GM20000 (cell line): ENCODE data around the gene MAGI1.
"Not testable (repeated sequence)": the region's sequence is repeated elsewhere in the genome, so short reads cannot be mapped to it uniquely, and the experiment has no call there.

ENCODE experiments used
- DNase-seq: peaks from one replicate; pipeline ENCODE4 v3.0.0; 2012; ENCODE audit warnings: low spot score
- TF ChIP-seq, protein P1 (sequence below): IDR thresholded peaks from 2 replicates; pipeline ENCODE4 v1.5.1; 2012; ENCODE audit warnings: mild to moderate bottlenecking, control low read depth; ENCODE audit errors: extremely low read depth, missing control alignments

The MAGI1 gene

GRCh38 chr3:66029443-66029842 lies 9.3 kb downstream of the MAGI1 start:
- TF ChIP-seq, protein P1, sequence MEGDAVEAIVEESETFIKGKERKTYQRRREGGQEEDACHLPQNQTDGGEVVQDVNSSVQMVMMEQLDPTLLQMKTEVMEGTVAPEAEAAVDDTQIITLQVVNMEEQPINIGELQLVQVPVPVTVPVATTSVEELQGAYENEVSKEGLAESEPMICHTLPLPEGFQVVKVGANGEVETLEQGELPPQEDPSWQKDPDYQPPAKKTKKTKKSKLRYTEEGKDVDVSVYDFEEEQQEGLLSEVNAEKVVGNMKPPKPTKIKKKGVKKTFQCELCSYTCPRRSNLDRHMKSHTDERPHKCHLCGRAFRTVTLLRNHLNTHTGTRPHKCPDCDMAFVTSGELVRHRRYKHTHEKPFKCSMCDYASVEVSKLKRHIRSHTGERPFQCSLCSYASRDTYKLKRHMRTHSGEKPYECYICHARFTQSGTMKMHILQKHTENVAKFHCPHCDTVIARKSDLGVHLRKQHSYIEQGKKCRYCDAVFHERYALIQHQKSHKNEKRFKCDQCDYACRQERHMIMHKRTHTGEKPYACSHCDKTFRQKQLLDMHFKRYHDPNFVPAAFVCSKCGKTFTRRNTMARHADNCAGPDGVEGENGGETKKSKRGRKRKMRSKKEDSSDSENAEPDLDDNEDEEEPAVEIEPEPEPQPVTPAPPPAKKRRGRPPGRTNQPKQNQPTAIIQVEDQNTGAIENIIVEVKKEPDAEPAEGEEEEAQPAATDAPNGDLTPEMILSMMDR: no peak
- no peak for DNase-seq

DNA sequence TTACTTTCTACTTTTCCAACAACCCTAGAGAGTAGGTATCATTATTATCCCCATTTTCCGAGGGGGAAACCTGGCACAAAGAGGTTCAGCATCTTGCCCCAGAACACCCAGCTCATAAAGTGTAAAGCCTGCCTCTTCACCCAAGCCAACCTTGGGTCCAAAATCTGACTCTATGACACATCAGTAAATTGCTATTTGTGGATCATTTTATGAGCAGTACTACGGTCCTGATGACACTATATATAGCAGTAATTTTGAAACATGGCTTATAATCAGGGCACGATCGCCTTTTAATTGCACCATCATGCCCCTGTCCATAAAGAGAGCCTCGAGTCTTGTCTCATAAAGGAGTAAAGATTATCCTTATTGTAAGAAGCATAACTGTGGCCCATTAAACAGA lies 9.7 kb downstream of the MAGI1 start:
- no peak for DNase-seq
- TF ChIP-seq, protein P1: no peak

DNA sequence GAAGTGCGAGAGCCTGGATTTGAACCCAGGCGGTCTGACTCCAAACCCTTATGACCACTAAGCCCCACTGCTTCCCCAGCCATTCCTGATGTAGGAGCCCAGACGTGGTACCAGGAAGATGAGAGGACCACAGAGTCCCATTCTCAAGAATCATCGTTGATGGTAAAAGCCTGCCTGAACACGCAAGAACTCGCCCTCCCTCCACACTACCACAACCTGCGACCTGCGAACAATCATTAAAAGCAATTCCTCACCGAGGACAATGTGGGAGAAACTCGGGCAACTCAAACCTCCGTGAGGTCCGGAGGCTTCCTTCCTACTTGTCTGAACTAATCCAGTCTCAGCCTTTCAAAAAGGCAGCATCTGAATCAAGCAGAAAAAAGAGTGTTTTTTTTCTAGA lies 10.3 kb downstream of the MAGI1 start:
- TF ChIP-seq, protein P1: no peak
- DNase-seq: no peak

DNA sequence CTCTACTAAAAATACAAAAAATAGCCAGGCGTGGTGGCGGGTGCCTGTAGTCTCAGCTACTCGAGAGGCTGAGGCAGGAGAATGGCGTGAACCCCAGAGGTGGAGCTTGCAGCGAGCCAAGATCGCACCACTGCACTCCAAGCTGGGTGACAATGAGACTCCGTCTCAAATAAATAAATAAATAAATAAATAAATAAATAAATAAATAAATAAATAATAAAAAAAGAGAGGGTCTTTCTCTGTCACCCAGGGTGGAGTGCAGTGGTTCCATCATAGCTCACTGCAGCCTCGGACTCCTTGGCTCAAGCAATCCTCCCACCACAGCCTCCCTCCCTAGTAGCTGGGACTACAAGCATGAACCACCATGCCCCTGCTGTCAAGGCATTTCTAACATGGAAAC lies 11.6 kb downstream of the MAGI1 start:
- DNase-seq: not testable (repeated sequence)

GRCh38 chr3:66023738-66024385 lies 14.9 kb downstream of the MAGI1 start:
- DNase-seq: no peak
- TF ChIP-seq, protein P1: no peak

DNA sequence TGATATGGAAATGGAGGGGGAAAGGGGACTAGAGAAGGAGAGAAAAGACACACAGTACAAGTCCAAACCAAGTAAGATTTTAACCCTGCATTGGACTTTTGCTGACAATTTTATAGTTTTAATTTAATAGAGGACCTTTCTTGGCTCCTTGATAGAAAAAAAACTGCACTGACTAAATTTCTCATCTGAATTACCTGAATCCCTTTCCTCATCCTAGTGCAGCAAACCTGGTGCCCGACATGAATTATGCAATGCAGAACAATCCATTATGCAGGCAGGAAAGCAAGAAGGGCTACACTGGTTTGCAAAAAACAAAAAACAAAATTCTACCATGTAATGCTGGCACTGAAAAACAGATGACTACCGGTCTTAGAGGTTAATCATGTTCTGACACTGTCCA lies 15.5 kb downstream of the MAGI1 start:
- DNase-seq: no peak
- TF ChIP-seq, protein P1: no peak

GRCh38 chr3:66021731-66022131 lies 17.0 kb downstream of the MAGI1 start:
- TF ChIP-seq, protein P1: no peak
- DNase-seq: no peak

GRCh38 chr3:66019896-66020295 lies 18.8 kb downstream of the MAGI1 start:
- DNase-seq: no peak
- TF ChIP-seq, protein P1: no peak
